Tracheal epithelial cell (primary cell): Measurements from ENCODE around the gene KRT76. TPM values are rescaled to one million over a fixed set of nuclear protein-coding genes. Genes with fewer than 3 reads are reported as not detected.

ENCODE experiments used
- total RNA-seq: library from RNA; depleted of rRNA; stranded (reverse); fragments of >200 nt; gene quantifications from 2 replicates; pipeline ENCODE4 v1.2.1, GENCODE V29; 2014

The KRT76 gene
- total RNA-seq, result not detected in 2 replicates

DNA sequence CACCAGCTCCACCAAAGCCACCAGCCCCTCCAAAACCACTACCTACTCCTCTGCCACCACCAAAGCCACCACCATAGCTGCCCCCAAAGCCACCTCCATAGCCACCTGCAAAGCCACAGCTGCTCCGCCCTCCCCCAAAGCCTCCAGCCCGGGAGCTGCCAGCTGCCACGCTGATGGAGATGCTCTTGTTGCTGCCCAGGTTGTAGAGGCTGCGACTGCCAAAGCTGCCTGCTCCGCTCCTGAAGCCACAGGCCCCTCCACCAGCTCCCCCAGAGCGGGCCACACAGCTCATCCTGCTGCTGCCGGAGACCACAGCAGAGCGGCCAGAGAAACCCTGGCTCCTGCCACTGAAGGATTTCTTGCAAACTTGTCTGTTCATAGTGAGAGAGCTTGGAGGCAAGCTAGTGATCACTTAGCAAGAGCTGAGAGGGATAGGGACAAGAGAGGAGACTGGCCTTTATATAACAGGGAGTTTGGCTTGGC is at the start of gene KRT76:
Gene KRT76 (minus strand): TSS at position 433 of the 483 bp plus-strand sequence. CDS start 54 bp downstream, at position 379.

GRCh38 chr12:52813885-52814709 is 37.0 kb upstream of the KRT76 start, which contains the start of gene KRT4:
TSS of gene KRT4 (minus strand) at chr12:52814116. CDS start at chr12:52814058, 58 bp downstream.

DNA sequence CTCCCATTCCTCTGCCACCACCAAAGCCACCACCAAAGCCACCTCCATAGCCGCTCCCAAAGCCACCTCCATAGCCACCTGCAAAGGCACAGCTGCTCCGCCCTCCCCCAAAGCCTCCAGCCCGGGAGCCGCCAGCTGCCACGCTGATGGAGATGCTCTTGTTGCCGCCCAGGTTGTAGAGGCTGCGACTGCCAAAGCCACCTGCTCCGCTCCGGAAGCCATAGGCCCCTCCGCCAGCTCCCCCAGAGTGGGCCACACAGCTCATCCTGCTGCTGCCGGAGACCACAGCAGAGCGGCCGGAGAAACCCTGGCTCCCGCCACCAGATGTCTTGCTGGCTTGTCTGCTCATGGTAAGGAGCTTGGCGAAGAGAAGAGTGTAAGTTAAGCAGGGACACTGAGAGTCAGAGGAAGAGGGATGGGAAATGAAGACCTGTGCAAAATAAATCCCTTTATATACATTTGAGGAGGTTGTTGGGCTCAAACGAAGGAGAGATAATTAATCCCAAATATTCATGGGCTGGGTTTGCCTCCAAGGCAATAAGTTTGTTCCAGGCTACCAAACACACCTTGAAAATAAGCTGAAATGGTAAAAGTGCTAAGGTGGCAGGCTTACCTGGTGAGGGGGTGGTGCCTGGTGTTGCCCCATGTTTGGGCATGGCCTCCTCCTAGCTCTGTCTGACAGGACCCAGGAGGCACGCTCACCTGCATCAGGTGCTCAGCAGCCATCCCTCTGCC is 18.7 kb upstream of the KRT76 start, which contains the start of gene KRT3:
Gene KRT3 (minus strand): TSS at position 424 of the 735 bp plus-strand sequence. CDS start 75 bp downstream, at position 349.

Other genes starting within 250 kb of the KRT76 start
- gene KRT71, start 224.2 kb downstream of the KRT76 start, total RNA-seq, result not detected in 2 replicates
- gene KRT74, start 203.5 kb downstream of the KRT76 start, total RNA-seq, result under 0.01 TPM in 1 of 2 replicates, not detected in the other
- not detected in 2 replicates for gene KRT72, start 175.9 kb downstream of the KRT76 start, total RNA-seq
- gene KRT73, start 158.8 kb downstream of the KRT76 start, total RNA-seq, result not detected in 2 replicates
- not detected in 2 replicates for gene KRT2, start 125.1 kb downstream of the KRT76 start, total RNA-seq
- gene KRT1, start 96.9 kb downstream of the KRT76 start, total RNA-seq, result not detected in 2 replicates
- not detected in 2 replicates for gene KRT77, start 73.8 kb downstream of the KRT76 start, total RNA-seq
- gene KRT3, start 18.8 kb upstream of the KRT76 start, total RNA-seq, result not detected in 2 replicates
- gene KRT4, start 36.8 kb upstream of the KRT76 start, total RNA-seq, result 0.96 and 12.1 TPM in 2 replicates
- gene KRT79, start 57.0 kb upstream of the KRT76 start, total RNA-seq, result 0.21 and 0.24 TPM in 2 replicates
- 1.3 and 1.7 TPM in 2 replicates for gene KRT78, start 71.6 kb upstream of the KRT76 start, total RNA-seq
- 140 and 289 TPM in 2 replicates for gene KRT8, start 127.7 kb upstream of the KRT76 start, total RNA-seq
- gene KRT18, start 171.8 kb upstream of the KRT76 start, total RNA-seq, result 256 and 464 TPM in 2 replicates
- gene EIF4B, start 229.1 kb upstream of the KRT76 start, total RNA-seq, result 1,814 and 2,262 TPM in 2 replicates